Measurements from ENCODE around the gene KIR2DL3.
"Not testable (repeated sequence)": the region's sequence is repeated elsewhere in the genome, so short reads cannot be mapped to it uniquely, and the experiment has no call there.

DNA sequence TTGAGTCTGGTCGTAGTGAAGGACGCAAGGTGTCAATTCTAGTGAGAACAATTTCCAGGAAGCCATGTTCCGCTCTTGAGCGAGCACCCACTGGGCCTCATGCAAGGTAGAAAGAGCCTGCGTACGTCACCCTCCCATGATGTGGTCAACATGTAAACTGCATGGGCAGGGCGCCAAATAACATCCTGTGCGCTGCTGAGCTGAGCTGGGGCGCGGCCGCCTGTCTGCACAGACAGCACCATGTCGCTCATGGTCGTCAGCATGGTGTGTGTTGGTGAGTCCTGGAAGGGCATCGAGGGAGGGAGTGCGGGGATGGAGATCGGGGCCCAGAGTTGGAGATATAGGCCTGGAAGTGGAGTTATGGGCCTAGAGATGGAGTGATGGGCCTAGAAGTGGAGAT, at the start of gene KIR2DL3:
- TF ChIP-seq POLR2A (IDR thresholded peaks at IDR 0.05): not testable (repeated sequence)
- TF ChIP-seq, protein P1, sequence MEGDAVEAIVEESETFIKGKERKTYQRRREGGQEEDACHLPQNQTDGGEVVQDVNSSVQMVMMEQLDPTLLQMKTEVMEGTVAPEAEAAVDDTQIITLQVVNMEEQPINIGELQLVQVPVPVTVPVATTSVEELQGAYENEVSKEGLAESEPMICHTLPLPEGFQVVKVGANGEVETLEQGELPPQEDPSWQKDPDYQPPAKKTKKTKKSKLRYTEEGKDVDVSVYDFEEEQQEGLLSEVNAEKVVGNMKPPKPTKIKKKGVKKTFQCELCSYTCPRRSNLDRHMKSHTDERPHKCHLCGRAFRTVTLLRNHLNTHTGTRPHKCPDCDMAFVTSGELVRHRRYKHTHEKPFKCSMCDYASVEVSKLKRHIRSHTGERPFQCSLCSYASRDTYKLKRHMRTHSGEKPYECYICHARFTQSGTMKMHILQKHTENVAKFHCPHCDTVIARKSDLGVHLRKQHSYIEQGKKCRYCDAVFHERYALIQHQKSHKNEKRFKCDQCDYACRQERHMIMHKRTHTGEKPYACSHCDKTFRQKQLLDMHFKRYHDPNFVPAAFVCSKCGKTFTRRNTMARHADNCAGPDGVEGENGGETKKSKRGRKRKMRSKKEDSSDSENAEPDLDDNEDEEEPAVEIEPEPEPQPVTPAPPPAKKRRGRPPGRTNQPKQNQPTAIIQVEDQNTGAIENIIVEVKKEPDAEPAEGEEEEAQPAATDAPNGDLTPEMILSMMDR (IDR thresholded peaks at IDR 0.05): not testable (repeated sequence)
